ENCODE results near the gene GPR17.

Gene GPR17

DNA sequence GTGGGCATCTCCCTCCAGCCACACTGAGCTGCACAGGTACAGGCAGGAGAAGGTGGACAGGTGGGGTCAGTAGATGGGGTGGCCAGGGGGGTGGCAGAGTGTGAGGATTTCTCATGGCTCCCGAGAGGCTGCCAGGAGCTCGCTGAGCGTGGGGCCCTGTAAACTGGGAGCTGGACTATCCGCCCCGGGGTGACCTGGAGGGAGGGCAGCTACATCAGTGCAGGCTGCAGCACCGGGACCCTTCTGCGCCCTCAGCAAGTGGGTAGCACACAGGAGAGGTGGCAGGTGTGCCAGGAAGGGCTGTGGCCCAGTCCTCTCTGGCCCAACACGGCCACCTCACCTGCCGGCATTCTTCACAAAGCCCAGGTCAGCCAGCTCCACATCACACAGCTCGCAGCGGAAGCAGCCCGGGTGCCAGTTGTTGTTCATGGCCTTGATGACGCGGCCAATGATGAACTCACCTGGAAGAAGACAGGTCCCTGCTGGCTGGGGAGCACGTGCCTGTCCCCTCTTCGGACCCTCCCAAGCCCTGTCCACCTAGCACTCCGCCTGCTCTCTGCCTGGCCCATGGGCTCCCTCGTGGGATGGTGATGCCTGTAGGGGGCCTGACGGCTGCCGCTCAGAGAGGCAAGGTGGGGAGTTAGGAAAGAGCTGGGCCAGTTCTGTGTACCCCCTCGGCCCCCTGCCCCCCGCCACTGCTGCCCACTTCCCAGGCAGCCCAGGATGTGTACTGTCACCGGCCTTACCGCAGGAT lies 8.3 kb downstream of the GPR17 start:
- DNase-seq, result no peak
- no peaks in the 10 kb centered on the region for H3K27me3 ChIP-seq
- peaks cover 12% of the 10 kb centered on the region for H3K4me1 ChIP-seq
- no peak overlapping the region for H3K4me3 ChIP-seq (ENCODE audit: low read depth, low read length)
- no peaks in the 10 kb centered on the region for H3K9me3 ChIP-seq
- no peaks in the 10 kb centered on the region for H3K36me3 ChIP-seq
- TF ChIP-seq, protein P1, sequence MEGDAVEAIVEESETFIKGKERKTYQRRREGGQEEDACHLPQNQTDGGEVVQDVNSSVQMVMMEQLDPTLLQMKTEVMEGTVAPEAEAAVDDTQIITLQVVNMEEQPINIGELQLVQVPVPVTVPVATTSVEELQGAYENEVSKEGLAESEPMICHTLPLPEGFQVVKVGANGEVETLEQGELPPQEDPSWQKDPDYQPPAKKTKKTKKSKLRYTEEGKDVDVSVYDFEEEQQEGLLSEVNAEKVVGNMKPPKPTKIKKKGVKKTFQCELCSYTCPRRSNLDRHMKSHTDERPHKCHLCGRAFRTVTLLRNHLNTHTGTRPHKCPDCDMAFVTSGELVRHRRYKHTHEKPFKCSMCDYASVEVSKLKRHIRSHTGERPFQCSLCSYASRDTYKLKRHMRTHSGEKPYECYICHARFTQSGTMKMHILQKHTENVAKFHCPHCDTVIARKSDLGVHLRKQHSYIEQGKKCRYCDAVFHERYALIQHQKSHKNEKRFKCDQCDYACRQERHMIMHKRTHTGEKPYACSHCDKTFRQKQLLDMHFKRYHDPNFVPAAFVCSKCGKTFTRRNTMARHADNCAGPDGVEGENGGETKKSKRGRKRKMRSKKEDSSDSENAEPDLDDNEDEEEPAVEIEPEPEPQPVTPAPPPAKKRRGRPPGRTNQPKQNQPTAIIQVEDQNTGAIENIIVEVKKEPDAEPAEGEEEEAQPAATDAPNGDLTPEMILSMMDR (IDR thresholded peaks at IDR 0.05; ENCODE audit: low read depth, low read length), result no peak

DNA sequence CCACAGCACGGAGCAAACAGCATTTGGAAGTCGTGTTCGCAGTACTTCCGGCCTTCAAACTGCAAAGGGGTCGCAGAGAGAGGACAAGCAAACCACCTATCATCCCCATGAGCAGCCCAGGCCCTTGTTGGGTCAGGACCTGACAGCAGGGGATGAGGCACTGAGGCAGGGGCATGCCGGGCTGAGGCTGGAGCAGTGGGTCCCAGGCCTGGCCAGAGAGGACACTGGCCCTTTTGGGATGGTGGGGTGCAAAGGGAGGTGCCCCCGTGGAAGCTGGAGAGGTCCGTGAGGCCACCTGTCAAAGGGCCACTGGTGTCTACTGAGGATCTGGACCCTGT lies 8.9 kb downstream of the GPR17 start:
- DNase-seq, result no peak
- Histone ChIP-seq H3K4me1 (peaks cover 12% of the 10 kb centered on the region), H3K27me3 (no peaks in the 10 kb centered on the region), H3K36me3 (no peaks in the 10 kb centered on the region), H3K4me3 (ENCODE audit: low read depth, low read length) (no peak overlapping the region), H3K9me3 (no peaks in the 10 kb centered on the region)
- TF ChIP-seq, protein P1 (IDR thresholded peaks at IDR 0.05; ENCODE audit: low read depth, low read length), result no peak

DNA sequence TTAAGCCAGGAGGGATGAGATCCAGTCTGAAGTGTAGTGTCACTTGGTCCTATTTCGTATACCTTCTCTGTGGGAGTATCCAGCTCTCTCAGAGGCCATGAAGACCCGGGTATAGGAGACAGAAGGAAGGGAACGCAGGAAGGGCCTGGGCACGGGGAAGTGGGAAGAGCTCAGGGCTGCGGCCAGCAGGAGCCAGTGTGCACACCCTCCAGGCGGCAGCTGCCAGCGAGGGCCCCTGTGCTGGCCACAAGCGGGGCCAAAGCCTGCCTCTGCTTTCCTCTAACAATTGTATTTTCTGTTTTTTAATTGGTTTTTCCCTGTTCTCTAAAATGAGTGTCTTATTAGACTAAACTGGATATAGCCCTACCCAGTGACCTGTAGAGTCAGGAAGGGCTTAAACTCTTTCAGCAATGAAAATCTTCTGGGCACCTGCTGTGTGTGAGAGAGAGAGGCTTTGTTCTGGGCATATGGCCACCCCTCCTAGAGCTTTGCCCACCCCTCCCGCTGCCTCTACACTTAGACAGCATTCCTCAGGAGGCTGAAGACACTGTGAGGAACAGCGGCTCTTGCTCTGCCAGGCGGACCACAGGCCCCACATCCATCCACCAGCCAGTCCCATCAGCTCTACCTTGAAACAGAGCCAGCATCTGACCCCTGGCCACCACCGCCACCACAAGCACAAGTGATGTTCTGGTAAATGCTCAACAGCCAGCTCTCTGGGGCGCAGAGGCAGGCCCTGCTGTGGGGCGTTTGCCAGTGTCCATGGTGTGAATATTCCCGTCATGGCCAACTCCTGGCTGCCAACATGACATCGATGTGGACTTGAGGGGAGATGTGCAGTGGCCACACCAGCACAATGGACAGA lies 9.5 kb downstream of the GPR17 start:
- Histone ChIP-seq H3K36me3 (no peaks in the 10 kb centered on the region), H3K4me3 (ENCODE audit: low read depth, low read length) (no peak overlapping the region), H3K27me3 (no peaks in the 10 kb centered on the region), H3K9me3 (no peaks in the 10 kb centered on the region), H3K4me1 (peaks cover 12% of the 10 kb centered on the region)
- no peak for DNase-seq
- TF ChIP-seq, protein P1 (IDR thresholded peaks at IDR 0.05; ENCODE audit: low read depth, low read length), result no peak

DNA sequence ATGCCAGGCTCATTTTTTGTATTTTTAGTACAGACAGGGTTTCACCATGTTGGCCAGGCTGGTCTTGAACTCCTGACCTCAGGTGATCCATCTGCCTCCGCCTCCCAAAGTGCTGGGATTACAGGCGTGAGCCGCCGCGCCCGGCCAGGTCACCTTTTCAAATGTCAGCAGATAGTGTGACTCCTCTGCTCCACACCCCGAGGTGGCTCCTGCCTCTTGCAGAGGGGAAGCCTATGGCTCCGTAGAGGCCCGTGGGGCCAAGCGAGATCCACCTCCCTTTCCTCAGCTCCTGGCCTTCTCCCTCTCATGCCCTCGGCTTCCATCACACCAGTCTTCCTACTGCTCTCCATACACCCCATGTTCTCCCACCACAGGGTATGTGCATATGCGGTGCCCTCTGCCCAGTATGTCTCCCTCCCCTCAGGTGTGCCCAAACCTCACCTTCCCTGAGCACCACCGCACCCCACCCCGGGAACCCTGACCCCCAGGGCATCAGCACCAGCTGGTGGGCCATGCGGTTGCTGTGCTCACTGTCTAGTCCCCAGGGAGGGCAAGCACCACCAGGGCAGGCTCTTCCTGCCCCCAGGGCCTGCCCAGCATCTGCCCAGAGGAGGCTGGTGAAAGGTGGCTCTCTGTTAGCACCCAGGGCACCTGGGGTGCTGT lies 10.7 kb downstream of the GPR17 start:
- Histone ChIP-seq H3K27me3 (no peaks in the 10 kb centered on the region), H3K4me1 (peaks cover 8% of the 10 kb centered on the region)
- TF ChIP-seq, protein P1 (IDR thresholded peaks at IDR 0.05; ENCODE audit: low read depth, low read length), result no peak

DNA sequence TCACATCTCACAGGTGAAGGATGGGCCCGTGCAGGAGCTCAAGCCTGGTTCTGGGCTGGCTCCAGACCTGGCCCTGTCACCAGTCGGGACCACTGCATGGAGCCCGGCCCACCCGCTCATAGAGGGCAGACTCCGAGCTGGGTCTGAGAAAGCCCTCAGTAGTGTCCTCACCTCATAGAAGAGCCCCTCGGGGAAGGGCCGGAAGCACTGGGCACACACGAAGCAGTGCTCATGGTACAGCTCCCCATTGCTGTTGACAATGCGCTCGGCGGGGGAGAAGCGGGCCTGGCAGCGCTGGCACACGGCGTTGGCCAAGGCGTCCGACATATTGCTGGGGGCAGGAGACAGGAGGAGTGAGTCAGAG lies 11.3 kb downstream of the GPR17 start:
- Histone ChIP-seq H3K27me3 (no peaks in the 10 kb centered on the region), H3K4me3 (ENCODE audit: low read depth, low read length) (no peak overlapping the region), H3K36me3 (no peaks in the 10 kb centered on the region), H3K9me3 (no peaks in the 10 kb centered on the region), H3K4me1 (peaks cover 6% of the 10 kb centered on the region)
- TF ChIP-seq, protein P1 (IDR thresholded peaks at IDR 0.05; ENCODE audit: low read depth, low read length), result no peak
- no peak for DNase-seq

More for the DNA sequence above, 10.7 kb downstream of the GPR17 start:
- no peaks in the 10 kb centered on the region for H3K9me3 ChIP-seq
- no peak for DNase-seq
- H3K36me3 ChIP-seq, result no peaks in the 10 kb centered on the region
- no peak overlapping the region for H3K4me3 ChIP-seq (ENCODE audit: low read depth, low read length)

All from BE2C (cell line).